ENCODE measurements around the gene WDR46. TPM values are rescaled to one million over a fixed set of nuclear protein-coding genes. Genes with fewer than 3 reads are reported as not detected.

The WDR46 gene
- total and polyA plus RNA-seq, 2 donors (not counting 3 experiments of a cell fraction or from before 2014, with no cell fraction given): 61.4 to 71.2 TPM

DNA sequence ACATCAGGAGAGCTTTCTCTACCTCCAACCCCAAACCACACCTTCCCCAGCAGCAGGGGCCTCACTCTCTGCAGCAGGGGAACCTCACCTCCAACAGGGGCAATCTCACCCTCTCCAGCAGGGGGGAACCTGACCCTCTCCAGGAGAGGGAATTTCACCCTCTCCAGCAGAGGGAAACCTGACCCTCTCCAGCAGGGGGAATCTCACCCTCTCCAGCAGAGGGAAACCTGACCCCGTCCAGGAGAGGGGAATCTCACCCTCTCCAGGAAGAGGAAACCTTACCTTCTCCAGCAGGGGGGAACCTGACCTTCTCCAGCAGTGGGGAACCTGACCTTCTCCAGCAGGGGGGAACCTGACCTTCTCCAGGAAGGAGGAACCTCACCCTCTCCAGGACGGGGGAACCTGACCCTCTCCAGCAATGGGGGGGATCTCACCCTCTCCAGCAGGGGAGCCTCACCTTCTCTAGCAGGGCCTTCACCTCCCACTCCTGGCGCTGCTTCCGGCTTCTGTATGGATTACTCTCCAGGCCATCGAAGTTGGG, 9.0 kb downstream of the WDR46 start:
- H3K36me3 ChIP-seq (ENCODE audit: control insufficient read depth in 2 of 2, extremely low read depth in 1 of 2, insufficient read depth in 2 of 2, low read length in 2 of 2): peaks cover 0 to 33% of the 10 kb centered on the region in 2 experiments

More for the DNA sequence above, 9.0 kb downstream of the WDR46 start:
- FAIRE-seq: peak; percentile 24
- peak; percentile 64 for DNase-seq (ENCODE audit: low read depth, low spot score)
- no TSS peak for BruUV-seq (replicated peaks)
- no peaks in the 10 kb centered on the region for H3K9me1 ChIP-seq (replicated peaks; ENCODE audit: control insufficient read depth, extremely low read depth, insufficient read depth, low read length)
- H3K4me3 ChIP-seq (replicated peaks in 1 of 3; ENCODE audit: insufficient read depth in 1 of 3, low read depth in 1 of 3, low read length in 3 of 3): no peak overlapping the region
- H3K79me2 ChIP-seq (ENCODE audit: control insufficient read depth, insufficient read depth, low read length): peaks cover 8% of the 10 kb centered on the region
- no peak overlapping the region for H3K4me2 ChIP-seq (ENCODE audit: insufficient read depth, low read length)
- H4K20me1 ChIP-seq (replicated peaks; ENCODE audit: control insufficient read depth, extremely low read depth, insufficient read depth, low read length): no peaks in the 10 kb centered on the region
- dilution Hi-C loops (cut with MboI; ENCODE audit: extremely low pct_ligation_motif_present, low sequenced_read_pairs) (no loop called here), intact Hi-C loops (cut with micrococcal nuclease) (loop anchor here (1.0 kb wide), 3 partner anchors 19 to 127 kb away; no protein-coding TSS in a partner anchor)
- no peaks in the 10 kb centered on the region for H3K27me3 ChIP-seq (ENCODE audit: control insufficient read depth in 2 of 2, insufficient read depth in 2 of 2, low read length in 2 of 2)
- POLR2A ChIA-PET: no interaction called here
- TF ChIP-seq, protein P1, sequence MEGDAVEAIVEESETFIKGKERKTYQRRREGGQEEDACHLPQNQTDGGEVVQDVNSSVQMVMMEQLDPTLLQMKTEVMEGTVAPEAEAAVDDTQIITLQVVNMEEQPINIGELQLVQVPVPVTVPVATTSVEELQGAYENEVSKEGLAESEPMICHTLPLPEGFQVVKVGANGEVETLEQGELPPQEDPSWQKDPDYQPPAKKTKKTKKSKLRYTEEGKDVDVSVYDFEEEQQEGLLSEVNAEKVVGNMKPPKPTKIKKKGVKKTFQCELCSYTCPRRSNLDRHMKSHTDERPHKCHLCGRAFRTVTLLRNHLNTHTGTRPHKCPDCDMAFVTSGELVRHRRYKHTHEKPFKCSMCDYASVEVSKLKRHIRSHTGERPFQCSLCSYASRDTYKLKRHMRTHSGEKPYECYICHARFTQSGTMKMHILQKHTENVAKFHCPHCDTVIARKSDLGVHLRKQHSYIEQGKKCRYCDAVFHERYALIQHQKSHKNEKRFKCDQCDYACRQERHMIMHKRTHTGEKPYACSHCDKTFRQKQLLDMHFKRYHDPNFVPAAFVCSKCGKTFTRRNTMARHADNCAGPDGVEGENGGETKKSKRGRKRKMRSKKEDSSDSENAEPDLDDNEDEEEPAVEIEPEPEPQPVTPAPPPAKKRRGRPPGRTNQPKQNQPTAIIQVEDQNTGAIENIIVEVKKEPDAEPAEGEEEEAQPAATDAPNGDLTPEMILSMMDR (IDR thresholded peaks at IDR 0.05; ENCODE audit: extremely low read depth in 1 of 2, insufficient read depth in 1 of 2, low read depth in 1 of 2, low read length in 2 of 2): peak; percentile 79 to 90
- TF ChIP-seq EZH2 (IDR thresholded peaks at IDR 0.05; ENCODE audit: borderline replicate concordance, low read depth, low read length, severe bottlenecking) (no peak), MYC (IDR thresholded peaks at IDR 0.05; ENCODE audit: low read depth, low read length) (no peak), POLR2AphosphoS5 (IDR thresholded peaks at IDR 0.05; ENCODE audit: insufficient read depth, low read depth, low read length) (peak; percentile 12)
- CTCF ChIA-PET: interaction anchor here (1.0 to 4.0 kb wide), 3 partner anchors 9 to 19 kb away, joined by 4 to 39 read pairs (median 7); partner anchors contain the start of genes PFDN6, RGL2 and WDR46
- no peak overlapping the region for H2AFZ ChIP-seq (ENCODE audit: low read depth, low read length)
- no peak overlapping the region for H3K9ac ChIP-seq (replicated peaks; ENCODE audit: extremely low read depth, insufficient read depth, low read length)
- no peaks in the 10 kb centered on the region for H3K9me3 ChIP-seq (replicated peaks; ENCODE audit: control insufficient read depth, insufficient read depth, low read length)
- H3K27ac ChIP-seq (ENCODE audit: insufficient read depth, low read depth, low read length): no peak overlapping the region
- H3K4me1 ChIP-seq (ENCODE audit: control insufficient read depth, extremely low read depth, insufficient read depth, low read length): peaks cover 17% of the 10 kb centered on the region
